ENCODE measurements around the gene C7orf33. TPM values are rescaled to one million over a fixed set of nuclear protein-coding genes. Genes with fewer than 3 reads are reported as not detected.

C7orf33 gene
- total RNA-seq, 1 donor from 2014 or later, result not detected

- Mint-ChIP-seq H3K9me3 (ENCODE audit: unreplicated experiment) (no peaks in the 10 kb centered on the region), H3K27ac (ENCODE audit: unreplicated experiment) (no peak overlapping the region), H3K27me3 (ENCODE audit: low read depth, unreplicated experiment) (peaks cover 4% of the 10 kb centered on the region), H3K4me1 (ENCODE audit: low read depth, unreplicated experiment) (peaks cover 6% of the 10 kb centered on the region), H3K4me3 (ENCODE audit: unreplicated experiment) (no peak overlapping the region), H3K36me3 (ENCODE audit: low read depth, unreplicated experiment) (no peaks in the 10 kb centered on the region)
- Histone ChIP-seq H3K4me3 (ENCODE audit: insufficient read depth, low read depth, low read length) (no peak overlapping the region), H2AFZ (ENCODE audit: low read depth, low read length) (no peak overlapping the region), H3K4me1 (ENCODE audit: insufficient read depth, low read length) (peaks cover 5% of the 10 kb centered on the region), H3K27me3 (ENCODE audit: insufficient read depth, low read length) (no peaks in the 10 kb centered on the region), H3K9me3 (ENCODE audit: insufficient read depth, low read depth, low read length) (no peaks in the 10 kb centered on the region), H3K79me2 (ENCODE audit: insufficient read depth, low read length) (no peaks in the 10 kb centered on the region), H3K36me3 (ENCODE audit: insufficient read depth, low read length) (no peaks in the 10 kb centered on the region), H3K9ac (ENCODE audit: low read length) (no peak overlapping the region), H3K27ac (ENCODE audit: low read depth, low read length) (no peak overlapping the region), H4K20me1 (ENCODE audit: insufficient read depth, low read length) (no peaks in the 10 kb centered on the region), H3K4me2 (ENCODE audit: low read length) (no peak overlapping the region)
- no peak for TF ChIP-seq CTCF (IDR thresholded peaks at IDR 0.05; ENCODE audit: insufficient read depth, low read depth, low read length)
- no peak for TF ChIP-seq EZH2 (IDR thresholded peaks at IDR 0.05; ENCODE audit: insufficient read depth, low read length)
- DNase-seq (ENCODE audit: low read depth), result no peak
- FAIRE-seq, result no peak
Measured at GRCh38 chr7:148545172-148545571, 45.4 kb upstream of the C7orf33 start.

- H3K27ac Mint-ChIP-seq (ENCODE audit: unreplicated experiment), result no peak overlapping the region
- Histone ChIP-seq H3K79me2 (ENCODE audit: insufficient read depth, low read length) (no peaks in the 10 kb centered on the region), H4K20me1 (ENCODE audit: insufficient read depth, low read length) (no peaks in the 10 kb centered on the region), H3K4me1 (ENCODE audit: insufficient read depth, low read length) (no peaks in the 10 kb centered on the region), H3K9ac (ENCODE audit: low read length) (no peak overlapping the region), H3K27me3 (ENCODE audit: insufficient read depth, low read length) (no peaks in the 10 kb centered on the region), H2AFZ (ENCODE audit: low read depth, low read length) (no peak overlapping the region), H3K4me2 (ENCODE audit: low read length) (no peak overlapping the region), H3K4me3 (ENCODE audit: insufficient read depth, low read depth, low read length) (no peak overlapping the region), H3K27ac (ENCODE audit: low read depth, low read length) (no peak overlapping the region), H3K36me3 (ENCODE audit: insufficient read depth, low read length) (no peaks in the 10 kb centered on the region), H3K9me3 (ENCODE audit: insufficient read depth, low read depth, low read length) (no peaks in the 10 kb centered on the region)
- no peaks in the 10 kb centered on the region for H3K9me3 Mint-ChIP-seq (ENCODE audit: unreplicated experiment)
- H3K4me3 Mint-ChIP-seq (ENCODE audit: unreplicated experiment), result no peak overlapping the region
- H3K27me3 Mint-ChIP-seq (ENCODE audit: low read depth, unreplicated experiment), result peaks cover 4% of the 10 kb centered on the region
- TF ChIP-seq EZH2 (IDR thresholded peaks at IDR 0.05; ENCODE audit: insufficient read depth, low read length) (no peak), CTCF (IDR thresholded peaks at IDR 0.05; ENCODE audit: insufficient read depth, low read depth, low read length) (no peak)
- DNase-seq (ENCODE audit: low read depth) (no peak), FAIRE-seq (no peak)
- no peaks in the 10 kb centered on the region for H3K36me3 Mint-ChIP-seq (ENCODE audit: low read depth, unreplicated experiment)
- H3K4me1 Mint-ChIP-seq (ENCODE audit: low read depth, unreplicated experiment), result peaks cover 4% of the 10 kb centered on the region
Measured at GRCh38 chr7:148545932-148546331, 44.6 kb upstream of the C7orf33 start.

GRCh38 chr7:148546857-148547256 lies 43.7 kb upstream of the C7orf33 start:
- H3K27ac Mint-ChIP-seq (ENCODE audit: unreplicated experiment), result no peak overlapping the region
- Histone ChIP-seq H3K4me1 (ENCODE audit: insufficient read depth, low read length) (no peaks in the 10 kb centered on the region), H3K9ac (ENCODE audit: low read length) (no peak overlapping the region), H3K9me3 (ENCODE audit: insufficient read depth, low read depth, low read length) (no peaks in the 10 kb centered on the region), H3K36me3 (ENCODE audit: insufficient read depth, low read length) (no peaks in the 10 kb centered on the region), H3K4me2 (ENCODE audit: low read length) (no peak overlapping the region), H3K27me3 (ENCODE audit: insufficient read depth, low read length) (no peaks in the 10 kb centered on the region), H4K20me1 (ENCODE audit: insufficient read depth, low read length) (no peaks in the 10 kb centered on the region), H2AFZ (ENCODE audit: low read depth, low read length) (no peak overlapping the region), H3K27ac (ENCODE audit: low read depth, low read length) (no peak overlapping the region), H3K4me3 (ENCODE audit: insufficient read depth, low read depth, low read length) (no peak overlapping the region), H3K79me2 (ENCODE audit: insufficient read depth, low read length) (no peaks in the 10 kb centered on the region)
- FAIRE-seq, result no peak
- DNase-seq (ENCODE audit: low read depth), result no peak
- TF ChIP-seq EZH2 (IDR thresholded peaks at IDR 0.05; ENCODE audit: insufficient read depth, low read length) (no peak), CTCF (IDR thresholded peaks at IDR 0.05; ENCODE audit: insufficient read depth, low read depth, low read length) (no peak)
- no peaks in the 10 kb centered on the region for H3K9me3 Mint-ChIP-seq (ENCODE audit: unreplicated experiment)
- H3K36me3 Mint-ChIP-seq (ENCODE audit: low read depth, unreplicated experiment), result no peaks in the 10 kb centered on the region
- H3K27me3 Mint-ChIP-seq (ENCODE audit: low read depth, unreplicated experiment), result peaks cover 4% of the 10 kb centered on the region
- H3K4me3 Mint-ChIP-seq (ENCODE audit: unreplicated experiment), result no peak overlapping the region
- H3K4me1 Mint-ChIP-seq (ENCODE audit: low read depth, unreplicated experiment), result peaks cover 4% of the 10 kb centered on the region
